Measurements from ENCODE around the gene PCBD1. TPM values are rescaled to one million over a fixed set of nuclear protein-coding genes. Genes with fewer than 3 reads are reported as not detected.

PCBD1 gene
- polyA plus RNA-seq, 3 donors = 18.0 to 28.3 (median 21.3) TPM

- Histone ChIP-seq H3K9me3 (replicated peaks in 1 of 2; ENCODE audit: control insufficient read depth in 1 of 2, insufficient read depth in 1 of 2, low read length in 2 of 2) (no peaks in the 10 kb centered on the region), H3K4me2 (replicated peaks; ENCODE audit: extremely low read depth, low read length, poor library complexity, severe bottlenecking) (no peak overlapping the region), H3K9ac (ENCODE audit: insufficient read depth, low read length, poor library complexity, severe bottlenecking) (no peak overlapping the region), H4K20me1 (ENCODE audit: insufficient read depth, low read length) (no peaks in the 10 kb centered on the region), H2AFZ (ENCODE audit: insufficient read depth, low read depth, low read length, poor library complexity, severe bottlenecking) (no peak overlapping the region), H3K27me3 (ENCODE audit: control insufficient read depth in 2 of 2, insufficient read depth in 2 of 2, low read length in 2 of 2) (no peaks in the 10 kb centered on the region), H3K27ac (ENCODE audit: low read depth in 1 of 2, low read length in 2 of 2) (no peak overlapping the region), H3K36me3 (replicated peaks in 1 of 2; ENCODE audit: control insufficient read depth in 1 of 2, insufficient read depth in 2 of 2, low read length in 2 of 2) (no peaks in the 10 kb centered on the region), H3K4me3 (replicated peaks in 1 of 3; ENCODE audit: low read depth in 2 of 3, low read length in 3 of 3) (no peak overlapping the region), H3K79me2 (ENCODE audit: insufficient read depth, low read length) (no peaks in the 10 kb centered on the region), H3K4me1 (ENCODE audit: control insufficient read depth in 1 of 2, insufficient read depth in 2 of 2, low read length in 2 of 2) (no peaks in the 10 kb centered on the region)
- no peaks in the 10 kb centered on the region for H3K36me3 Mint-ChIP-seq
- H3K27me3 Mint-ChIP-seq (ENCODE audit: low read depth in 3 of 3) = peaks cover 1 to 3% (median 2%) of the 10 kb centered on the region in 3 donors
- peaks cover 6% of the 10 kb centered on the region for H3K4me1 Mint-ChIP-seq
- no peak for DNase-seq
- intact Hi-C loops (cut with micrococcal nuclease) = no loop called here
- TF ChIP-seq, protein P1, sequence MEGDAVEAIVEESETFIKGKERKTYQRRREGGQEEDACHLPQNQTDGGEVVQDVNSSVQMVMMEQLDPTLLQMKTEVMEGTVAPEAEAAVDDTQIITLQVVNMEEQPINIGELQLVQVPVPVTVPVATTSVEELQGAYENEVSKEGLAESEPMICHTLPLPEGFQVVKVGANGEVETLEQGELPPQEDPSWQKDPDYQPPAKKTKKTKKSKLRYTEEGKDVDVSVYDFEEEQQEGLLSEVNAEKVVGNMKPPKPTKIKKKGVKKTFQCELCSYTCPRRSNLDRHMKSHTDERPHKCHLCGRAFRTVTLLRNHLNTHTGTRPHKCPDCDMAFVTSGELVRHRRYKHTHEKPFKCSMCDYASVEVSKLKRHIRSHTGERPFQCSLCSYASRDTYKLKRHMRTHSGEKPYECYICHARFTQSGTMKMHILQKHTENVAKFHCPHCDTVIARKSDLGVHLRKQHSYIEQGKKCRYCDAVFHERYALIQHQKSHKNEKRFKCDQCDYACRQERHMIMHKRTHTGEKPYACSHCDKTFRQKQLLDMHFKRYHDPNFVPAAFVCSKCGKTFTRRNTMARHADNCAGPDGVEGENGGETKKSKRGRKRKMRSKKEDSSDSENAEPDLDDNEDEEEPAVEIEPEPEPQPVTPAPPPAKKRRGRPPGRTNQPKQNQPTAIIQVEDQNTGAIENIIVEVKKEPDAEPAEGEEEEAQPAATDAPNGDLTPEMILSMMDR (IDR thresholded peaks at IDR 0.05) = no peak
- H3K27ac Mint-ChIP-seq = peak overlapping the region in 1 of 7 donors; percentile 46
- no peaks in the 10 kb centered on the region for H3K9me3 Mint-ChIP-seq
- 96% methylated on average over 9 of the region's 17 CpGs for WGBS (ENCODE audit: insufficient coverage)
- H3K4me3 Mint-ChIP-seq = no peak overlapping the region
Observed at GRCh38 chr10:70930263-70931000, 42.1 kb upstream of the PCBD1 start.

DNA sequence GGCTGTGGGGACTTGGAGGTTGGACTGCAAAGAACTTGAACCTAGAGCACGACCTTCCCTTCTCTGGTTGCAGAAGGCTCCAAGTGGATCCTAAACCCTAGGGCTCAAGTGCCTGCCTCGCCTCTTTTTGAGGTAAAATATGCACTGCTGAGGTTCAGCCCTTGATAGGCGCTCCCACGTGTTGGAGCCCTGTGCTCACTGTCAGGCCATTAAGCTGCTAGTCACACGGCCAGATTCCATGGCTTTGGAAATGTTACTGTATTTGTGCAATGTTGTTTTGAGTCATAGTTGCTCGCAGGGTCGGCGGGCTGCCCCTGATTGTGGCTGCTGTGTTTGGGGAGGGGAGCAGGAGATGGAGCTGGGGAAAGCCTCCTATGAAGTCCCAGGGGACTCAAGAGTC, 39.8 kb upstream of the PCBD1 start:
- Histone ChIP-seq H2AFZ (ENCODE audit: insufficient read depth, low read depth, low read length, poor library complexity, severe bottlenecking) (no peak overlapping the region), H3K4me1 (ENCODE audit: control insufficient read depth in 1 of 2, insufficient read depth in 2 of 2, low read length in 2 of 2) (no peaks in the 10 kb centered on the region), H3K4me2 (replicated peaks; ENCODE audit: extremely low read depth, low read length, poor library complexity, severe bottlenecking) (no peak overlapping the region), H3K27me3 (ENCODE audit: control insufficient read depth in 2 of 2, insufficient read depth in 2 of 2, low read length in 2 of 2) (no peaks in the 10 kb centered on the region), H3K36me3 (replicated peaks in 1 of 2; ENCODE audit: control insufficient read depth in 1 of 2, insufficient read depth in 2 of 2, low read length in 2 of 2) (no peaks in the 10 kb centered on the region), H3K9me3 (replicated peaks in 1 of 2; ENCODE audit: control insufficient read depth in 1 of 2, insufficient read depth in 1 of 2, low read length in 2 of 2) (no peaks in the 10 kb centered on the region), H3K27ac (ENCODE audit: low read depth in 1 of 2, low read length in 2 of 2) (no peak overlapping the region), H3K79me2 (ENCODE audit: insufficient read depth, low read length) (no peaks in the 10 kb centered on the region), H3K4me3 (replicated peaks in 1 of 3; ENCODE audit: low read depth in 2 of 3, low read length in 3 of 3) (no peak overlapping the region), H3K9ac (ENCODE audit: insufficient read depth, low read length, poor library complexity, severe bottlenecking) (no peak overlapping the region), H4K20me1 (ENCODE audit: insufficient read depth, low read length) (no peaks in the 10 kb centered on the region)
- 80% methylated on average over 7 of the region's 8 CpGs for WGBS (ENCODE audit: insufficient coverage)
- TF ChIP-seq, protein P1 (IDR thresholded peaks at IDR 0.05) = no peak
- H3K9me3 Mint-ChIP-seq = peaks cover 0 to 1% (median 0%) of the 10 kb centered on the region in 7 donors
- no peak for DNase-seq
- peak overlapping the region in 3 of 7 donors; percentile 47 to 70 (median 57) for H3K27ac Mint-ChIP-seq
- peaks cover 0 to 2% (median 2%) of the 10 kb centered on the region in 3 donors for H3K27me3 Mint-ChIP-seq (ENCODE audit: low read depth in 3 of 3)
- no peaks in the 10 kb centered on the region for H3K36me3 Mint-ChIP-seq
- intact Hi-C loops (cut with micrococcal nuclease) = loop anchor here (5.0 kb wide), 3 partner anchors 279 to 359 kb away; partner anchors contain the start of gene UNC5B (in 1 of the 2)
- peaks cover 9% of the 10 kb centered on the region for H3K4me1 Mint-ChIP-seq
- H3K4me3 Mint-ChIP-seq = no peak overlapping the region
